Measurements from ENCODE around the gene PRKG1.

DNA sequence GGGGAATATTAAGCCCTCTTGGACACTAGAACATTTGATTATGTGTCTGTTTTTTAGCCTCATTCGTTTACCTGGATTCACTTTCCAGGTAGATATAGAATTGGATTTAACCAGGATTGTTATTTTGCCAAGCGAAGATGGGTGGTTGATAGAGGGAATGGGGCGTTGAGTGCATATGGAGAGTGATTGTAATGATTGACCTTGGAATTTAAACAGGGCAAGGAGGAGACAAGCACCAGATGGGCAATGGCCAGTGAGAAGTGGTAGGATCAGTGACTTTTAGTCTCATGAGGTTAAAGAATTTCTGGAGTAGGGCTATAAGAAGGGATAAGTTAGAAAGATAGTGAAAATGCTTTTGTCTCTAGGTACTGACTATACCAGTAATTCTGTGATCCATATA lies 836.3 kb downstream of the PRKG1 start:
- TF ChIP-seq, protein P1, sequence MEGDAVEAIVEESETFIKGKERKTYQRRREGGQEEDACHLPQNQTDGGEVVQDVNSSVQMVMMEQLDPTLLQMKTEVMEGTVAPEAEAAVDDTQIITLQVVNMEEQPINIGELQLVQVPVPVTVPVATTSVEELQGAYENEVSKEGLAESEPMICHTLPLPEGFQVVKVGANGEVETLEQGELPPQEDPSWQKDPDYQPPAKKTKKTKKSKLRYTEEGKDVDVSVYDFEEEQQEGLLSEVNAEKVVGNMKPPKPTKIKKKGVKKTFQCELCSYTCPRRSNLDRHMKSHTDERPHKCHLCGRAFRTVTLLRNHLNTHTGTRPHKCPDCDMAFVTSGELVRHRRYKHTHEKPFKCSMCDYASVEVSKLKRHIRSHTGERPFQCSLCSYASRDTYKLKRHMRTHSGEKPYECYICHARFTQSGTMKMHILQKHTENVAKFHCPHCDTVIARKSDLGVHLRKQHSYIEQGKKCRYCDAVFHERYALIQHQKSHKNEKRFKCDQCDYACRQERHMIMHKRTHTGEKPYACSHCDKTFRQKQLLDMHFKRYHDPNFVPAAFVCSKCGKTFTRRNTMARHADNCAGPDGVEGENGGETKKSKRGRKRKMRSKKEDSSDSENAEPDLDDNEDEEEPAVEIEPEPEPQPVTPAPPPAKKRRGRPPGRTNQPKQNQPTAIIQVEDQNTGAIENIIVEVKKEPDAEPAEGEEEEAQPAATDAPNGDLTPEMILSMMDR (IDR thresholded peaks at IDR 0.05): no peak
- no peak for TF ChIP-seq POLR2A (IDR thresholded peaks at IDR 0.05; ENCODE audit: low read depth)

Data from esophagus muscularis mucosa (tissue), 3 donors.